HG02678 (cell line): Measurements from ENCODE around the gene SLC24A3.
"Not testable (repeated sequence)": the region's sequence is repeated elsewhere in the genome, so short reads cannot be mapped to it uniquely, and the experiment has no call there.

Experiments
- ATAC-seq: cut with Tn5 transposase; IDR thresholded peaks from one replicate; pipeline ENCODE4 v1.9.1; 2021; ENCODE audit warnings: mild to moderate bottlenecking, moderate library complexity; ENCODE audit not compliant: unreplicated experiment

SLC24A3 gene

DNA sequence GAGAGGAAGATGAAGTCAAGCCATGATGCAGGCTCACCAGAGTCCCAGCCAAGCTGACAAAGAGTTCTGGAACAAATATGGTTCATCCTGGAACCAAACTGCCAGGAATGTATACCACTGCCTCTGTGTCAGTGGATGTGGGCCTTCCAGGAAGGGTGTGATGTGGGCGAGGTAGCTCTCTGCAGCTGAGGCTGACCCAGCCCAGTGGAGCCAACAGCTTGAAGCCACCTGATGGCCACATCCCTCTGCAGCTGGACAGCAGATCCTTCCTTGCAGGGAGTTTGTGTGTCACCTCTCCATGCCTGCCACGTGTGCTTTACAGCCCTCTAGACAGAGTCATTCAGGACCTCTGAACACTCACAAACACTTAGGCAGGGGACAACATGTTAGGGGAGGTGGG lies 403.6 kb downstream of the SLC24A3 start:
- ATAC-seq = no peak

GRCh38 chr20:19616620-19617019 lies 404.2 kb downstream of the SLC24A3 start:
- no peak for ATAC-seq

GRCh38 chr20:19617256-19617655 lies 404.8 kb downstream of the SLC24A3 start:
- ATAC-seq = no peak

- ATAC-seq = no peak
Measured at GRCh38 chr20:19618711-19619110, 406.3 kb downstream of the SLC24A3 start.

DNA sequence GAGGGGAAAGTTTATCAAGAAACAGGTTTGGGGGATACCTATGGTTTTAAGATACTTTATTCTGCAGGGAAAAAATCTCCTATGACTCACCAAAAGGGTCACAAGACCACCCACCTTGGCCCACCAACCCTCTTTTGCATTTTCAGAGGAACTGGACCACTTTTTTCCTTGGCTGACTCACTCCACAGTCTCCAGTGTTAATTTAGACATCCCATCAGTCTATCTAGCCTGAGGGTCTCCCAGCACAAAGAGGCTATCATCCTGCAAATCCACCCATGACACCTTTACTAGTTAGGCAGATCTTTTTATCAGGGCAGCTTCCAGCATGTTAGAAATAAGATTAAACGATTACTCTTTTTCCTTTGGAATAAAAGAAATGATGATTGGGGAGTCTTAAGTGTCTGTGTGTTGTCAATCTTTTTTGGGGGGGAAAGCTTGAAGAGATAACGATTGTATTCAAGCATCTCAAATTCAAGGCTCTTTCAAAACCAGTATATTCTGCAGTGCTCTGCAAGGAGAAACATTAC lies 407.5 kb downstream of the SLC24A3 start:
- ATAC-seq = no peak

DNA sequence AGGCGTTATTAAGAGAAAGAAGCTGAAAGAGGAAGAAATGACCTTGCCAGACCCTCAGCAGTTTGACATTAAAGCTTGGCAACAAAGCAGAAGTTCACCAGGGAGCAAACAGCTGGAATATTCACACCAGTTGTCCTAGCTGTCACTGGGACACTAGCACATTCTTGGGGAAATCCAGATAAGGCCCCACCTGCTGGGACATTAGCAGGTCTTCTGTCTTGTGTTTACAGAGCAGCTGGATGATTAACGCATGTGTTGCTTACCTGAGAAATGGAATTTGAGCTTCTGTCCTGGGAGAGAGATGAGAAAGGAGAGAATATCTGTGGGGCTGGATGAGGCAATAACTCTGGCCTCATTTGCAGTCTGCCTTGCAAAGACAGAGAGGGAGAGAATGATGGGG lies 408.0 kb downstream of the SLC24A3 start:
- ATAC-seq = no peak

DNA sequence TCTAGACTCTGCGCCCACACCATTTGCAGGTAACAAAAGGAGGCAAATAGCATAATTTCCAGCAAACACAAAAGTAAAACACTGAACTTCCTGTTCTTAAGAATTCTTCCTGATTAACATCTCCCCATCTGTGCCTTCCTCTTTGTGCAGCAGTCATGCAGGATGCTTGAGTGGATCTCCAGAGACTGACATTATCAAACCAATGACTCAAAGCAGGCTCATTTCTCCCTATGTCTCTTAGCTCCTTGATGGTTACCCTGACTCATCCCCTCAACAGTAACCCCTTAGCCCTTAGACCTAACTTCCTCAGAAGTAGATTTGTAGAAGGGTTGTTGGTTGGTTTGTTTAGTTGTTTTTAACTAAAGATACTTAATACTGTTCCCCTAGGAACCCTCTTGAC lies 408.6 kb downstream of the SLC24A3 start:
- ATAC-seq = no peak

DNA sequence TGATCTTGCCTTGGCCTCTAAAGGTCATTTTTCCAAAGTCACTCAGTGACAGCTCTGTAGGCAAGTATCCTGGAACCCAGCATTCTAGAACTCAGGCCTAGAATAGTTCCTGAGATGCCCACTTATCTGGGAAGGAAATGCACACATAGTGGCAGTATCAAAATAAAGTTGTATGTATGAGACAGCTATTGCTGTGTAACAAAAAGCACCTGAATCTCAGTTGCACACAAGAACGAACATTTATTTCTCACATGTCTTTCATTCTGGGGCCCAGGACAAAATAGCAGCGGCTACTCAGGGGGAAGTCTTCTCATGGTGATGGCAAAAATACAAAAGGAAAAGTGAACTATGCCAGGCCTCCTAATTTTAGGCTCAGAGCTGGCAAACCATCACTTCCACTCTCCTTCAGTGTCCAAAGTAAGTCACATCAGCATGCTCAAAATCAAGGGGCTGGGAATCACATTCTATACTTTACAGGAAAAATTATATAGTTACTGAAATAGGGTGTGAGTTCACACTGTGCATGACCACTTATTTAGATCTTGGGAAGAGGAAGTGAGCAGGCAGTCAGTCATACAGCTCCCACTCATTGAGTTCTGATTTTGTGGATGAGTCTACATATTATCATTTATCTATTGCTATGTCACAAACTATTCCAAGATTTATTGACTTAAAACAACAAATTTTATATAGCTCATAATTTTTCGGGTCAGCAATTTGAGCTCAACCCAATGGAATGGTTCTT lies 412.0 kb downstream of the SLC24A3 start:
- no peak for ATAC-seq

DNA sequence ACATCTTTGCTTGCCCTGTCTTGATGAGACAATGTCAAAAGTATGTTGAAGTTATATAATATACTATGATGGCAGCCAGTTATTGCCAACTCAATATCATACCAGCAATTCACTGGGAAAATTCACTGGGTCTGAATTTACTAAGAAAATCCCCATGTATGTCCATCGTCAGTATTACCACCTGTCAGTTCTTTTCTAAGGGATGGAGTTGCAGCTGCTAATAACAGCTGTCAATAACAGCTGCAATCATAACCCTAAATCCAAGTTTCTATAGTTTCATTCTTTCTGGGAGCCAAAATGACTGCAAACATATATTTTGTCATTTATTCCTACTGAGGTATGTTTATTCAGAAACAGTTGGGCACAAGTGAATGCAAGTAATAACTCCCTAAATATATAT lies 413.0 kb downstream of the SLC24A3 start:
- ATAC-seq = no peak

DNA sequence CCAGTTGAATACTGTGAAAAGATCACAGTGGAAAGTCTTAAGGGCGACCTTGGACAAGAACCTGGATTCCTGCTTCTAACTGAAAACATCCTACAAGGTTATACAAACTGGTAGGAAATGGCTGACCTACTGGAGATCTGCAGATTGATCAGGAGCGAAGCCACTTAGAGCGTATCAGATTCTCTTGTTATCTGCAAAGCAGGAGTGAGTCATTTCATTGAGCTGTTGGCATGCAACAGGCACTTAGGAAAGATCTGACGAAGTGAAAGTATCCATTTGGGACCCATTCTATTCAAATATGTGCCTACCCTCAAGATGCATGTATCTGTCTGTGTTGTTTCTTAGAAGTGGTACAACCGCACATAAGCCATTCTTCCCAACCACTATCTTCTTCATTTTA lies 414.5 kb downstream of the SLC24A3 start:
- ATAC-seq = no peak

DNA sequence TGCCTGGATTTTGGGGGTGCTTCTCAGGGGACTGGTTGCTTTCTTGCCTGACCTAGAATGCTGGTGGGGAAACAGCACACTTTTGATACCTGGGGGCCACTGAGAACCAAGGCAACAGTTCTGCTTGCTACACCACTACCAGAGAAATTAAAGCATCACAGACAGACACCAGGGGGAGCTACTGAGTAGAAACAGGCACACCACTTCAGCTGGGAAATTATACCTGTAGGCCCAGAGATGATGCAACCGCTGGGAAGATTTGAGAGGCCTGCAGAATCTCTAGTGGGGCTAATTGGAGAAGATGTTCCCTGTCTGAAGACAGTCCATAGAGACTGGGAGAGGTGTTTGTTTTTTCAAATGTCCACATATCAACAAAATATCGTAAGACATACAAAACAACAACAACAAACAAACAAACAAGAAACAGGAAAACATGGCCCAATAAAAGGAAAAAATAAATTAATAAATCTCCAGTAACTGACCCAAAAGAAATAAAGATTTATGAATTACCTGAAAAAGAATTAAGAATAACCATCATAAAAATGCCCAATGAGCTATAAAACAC lies 416.2 kb downstream of the SLC24A3 start:
- ATAC-seq = peak; percentile 76

- no peak for ATAC-seq
Measured at GRCh38 chr20:19631410-19631809, 419.0 kb downstream of the SLC24A3 start.

DNA sequence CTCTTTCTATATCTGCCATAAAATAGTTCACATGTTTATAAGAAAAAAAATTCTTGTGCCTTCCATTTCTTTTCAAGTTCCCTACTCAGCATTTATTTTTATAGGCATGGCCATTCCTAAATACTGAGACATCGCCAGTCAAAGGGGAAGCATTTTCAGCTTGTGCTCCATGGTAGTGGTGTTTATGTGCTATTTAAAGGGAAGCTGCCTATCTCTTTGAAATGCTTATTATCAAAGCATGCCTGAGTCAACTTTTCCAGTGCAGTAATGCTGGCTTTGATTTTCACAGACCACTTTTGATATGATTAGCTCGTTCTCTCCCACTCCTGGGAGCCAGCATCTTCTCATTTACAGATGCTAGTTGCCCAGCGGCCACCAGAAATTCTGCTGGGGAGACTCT lies 421.5 kb downstream of the SLC24A3 start:
- no peak for ATAC-seq

DNA sequence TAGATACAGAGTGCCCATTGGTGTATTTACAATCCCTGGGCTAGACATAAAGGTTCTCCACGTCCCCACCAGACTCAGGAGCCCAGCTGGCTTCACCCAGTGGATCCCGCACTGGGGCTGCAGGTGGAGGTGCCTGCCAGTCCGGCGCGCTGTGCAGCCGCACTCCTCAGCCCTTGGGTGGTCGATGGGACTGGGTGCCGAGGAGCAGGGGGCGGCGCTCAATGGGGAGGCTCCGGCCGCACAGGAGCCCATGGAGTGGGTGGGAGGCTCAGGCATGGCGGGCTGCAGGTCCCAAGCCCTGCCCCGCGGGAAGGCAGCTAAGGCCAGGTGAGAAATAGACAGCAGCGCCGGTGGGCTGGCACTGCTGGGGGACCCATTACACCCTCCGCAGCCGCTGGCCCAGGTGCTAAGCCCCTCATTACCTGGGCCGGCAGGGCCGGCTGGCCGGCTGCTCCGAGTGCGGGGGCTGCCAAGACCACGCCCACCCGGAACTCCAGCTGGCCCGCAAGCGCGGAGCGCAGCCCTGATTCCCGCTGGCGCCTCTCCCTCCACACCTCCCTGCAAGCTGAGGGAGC lies 427.1 kb downstream of the SLC24A3 start:
- ATAC-seq = not testable (repeated sequence)

- ATAC-seq = no peak
Measured at GRCh38 chr20:19642860-19643259, 430.4 kb downstream of the SLC24A3 start.

- ATAC-seq = peak; percentile 41
Measured at GRCh38 chr20:19644085-19644484, 431.6 kb downstream of the SLC24A3 start.

DNA sequence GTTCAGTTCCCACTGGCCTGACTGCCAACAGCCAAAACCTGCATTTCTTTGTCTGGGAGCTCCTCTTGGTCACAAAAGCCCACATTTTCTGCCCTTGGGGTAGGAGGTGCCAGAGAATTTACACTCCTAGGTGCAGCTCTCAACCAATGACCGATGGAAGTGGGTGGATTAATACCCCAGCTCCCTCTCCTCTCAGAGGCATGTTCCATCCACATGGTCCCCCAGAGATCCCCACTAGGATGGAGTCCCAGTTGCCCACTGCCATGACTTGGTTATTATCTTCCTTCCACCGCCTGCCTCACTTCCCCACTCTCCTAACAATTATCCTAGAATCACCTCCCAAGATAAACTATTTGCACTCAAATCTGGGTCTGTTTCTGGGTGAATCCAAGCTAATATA lies 434.5 kb downstream of the SLC24A3 start:
- ATAC-seq = no peak

DNA sequence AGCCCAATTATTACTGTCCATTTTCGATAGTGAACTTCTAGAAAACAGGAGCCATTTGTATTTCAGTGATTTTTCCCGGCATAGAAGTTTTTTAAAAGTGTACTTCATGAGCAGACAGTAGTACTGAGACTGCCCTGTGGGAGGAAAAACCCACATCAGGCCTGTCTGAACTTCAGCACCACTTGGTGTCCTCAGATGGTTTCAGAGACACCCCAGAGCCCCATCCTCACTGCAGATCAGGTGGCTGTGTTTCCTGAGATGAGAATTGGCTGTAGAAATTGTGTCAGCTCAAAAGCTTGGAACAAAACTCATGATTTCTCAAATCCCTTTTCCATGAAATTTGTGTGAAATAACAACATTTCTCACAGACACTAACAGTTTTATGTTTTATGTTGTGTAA lies 435.6 kb downstream of the SLC24A3 start:
- ATAC-seq = no peak

DNA sequence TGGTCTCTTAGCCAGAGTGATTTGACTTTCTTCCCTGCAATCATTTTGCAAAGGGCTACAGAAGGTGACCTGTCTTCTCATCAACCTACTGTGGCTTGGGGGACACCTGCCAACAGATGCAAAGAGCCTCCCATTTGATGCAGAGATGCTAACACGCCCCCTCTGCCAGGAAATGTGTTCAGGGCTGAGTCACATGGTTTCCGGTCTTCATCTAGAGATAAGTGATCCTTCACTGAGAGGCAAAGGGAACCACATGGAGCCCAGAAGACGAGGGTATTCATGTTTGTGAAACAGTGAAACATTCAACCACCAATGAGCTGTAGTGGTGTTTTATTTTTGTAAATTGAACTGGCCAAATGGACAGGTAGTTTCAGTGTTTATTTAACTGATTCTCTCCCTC lies 436.6 kb downstream of the SLC24A3 start:
- ATAC-seq = no peak

GRCh38 chr20:19652591-19653026 lies 440.2 kb downstream of the SLC24A3 start:
- ATAC-seq = peak; percentile 65

DNA sequence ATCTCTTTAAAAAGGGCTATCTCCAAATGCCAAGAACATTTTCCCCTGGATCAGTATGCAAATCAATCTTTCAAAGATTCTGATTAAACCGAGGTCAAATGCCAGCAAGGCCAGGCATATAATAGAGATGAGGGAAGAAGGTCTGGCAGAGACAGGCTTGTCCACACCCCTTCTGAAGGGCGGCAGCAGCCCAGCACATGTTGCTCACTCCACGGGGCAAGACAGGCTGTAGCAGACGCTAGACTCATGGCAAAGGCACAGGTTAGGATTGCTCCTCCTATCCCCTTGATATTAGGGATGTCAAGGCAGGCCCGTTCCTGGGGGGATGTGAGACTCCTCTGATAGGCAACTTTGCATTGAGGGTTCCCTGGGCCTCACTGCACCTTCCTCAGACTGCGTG lies 440.9 kb downstream of the SLC24A3 start:
- no peak for ATAC-seq

DNA sequence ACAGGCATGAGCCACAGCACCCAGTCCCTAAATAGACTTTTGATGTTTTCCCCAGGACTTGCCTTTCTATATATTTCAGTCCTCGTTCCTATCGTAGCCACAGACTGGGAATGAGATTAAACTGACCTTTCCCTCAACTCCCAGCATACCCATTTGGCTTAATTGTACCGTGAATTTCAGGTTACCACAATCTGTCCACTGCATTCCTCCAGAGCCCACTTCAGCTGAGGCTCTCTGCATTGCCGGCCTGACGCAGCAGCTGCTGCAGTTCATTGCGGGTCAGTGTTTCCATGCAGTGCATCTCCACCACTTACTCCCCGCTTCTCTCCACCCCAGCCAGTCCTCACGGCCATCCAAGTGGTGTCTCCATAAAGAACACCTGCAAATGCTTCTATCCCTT lies 442.5 kb downstream of the SLC24A3 start:
- ATAC-seq = no peak
